Astrocyte (in vitro differentiated cells and primary cell): Measurements from ENCODE around the gene YIPF6.

Experiments
- EZH2 ChIP-seq: IDR thresholded peaks from 2 replicates; pipeline ENCODE4 v1.6.1; 2012; ENCODE audit warnings: mild to moderate bottlenecking, low read length, inconsistent platforms; ENCODE audit not compliant: insufficient read depth
- TF ChIP-seq, protein P1 (sequence below): IDR thresholded peaks from 2 replicates; pipeline ENCODE4 v1.5.1; 2011; ENCODE audit warnings: low read depth, mild to moderate bottlenecking, inconsistent platforms, low read length, moderate library complexity; ENCODE audit not compliant: insufficient read depth

DNA sequence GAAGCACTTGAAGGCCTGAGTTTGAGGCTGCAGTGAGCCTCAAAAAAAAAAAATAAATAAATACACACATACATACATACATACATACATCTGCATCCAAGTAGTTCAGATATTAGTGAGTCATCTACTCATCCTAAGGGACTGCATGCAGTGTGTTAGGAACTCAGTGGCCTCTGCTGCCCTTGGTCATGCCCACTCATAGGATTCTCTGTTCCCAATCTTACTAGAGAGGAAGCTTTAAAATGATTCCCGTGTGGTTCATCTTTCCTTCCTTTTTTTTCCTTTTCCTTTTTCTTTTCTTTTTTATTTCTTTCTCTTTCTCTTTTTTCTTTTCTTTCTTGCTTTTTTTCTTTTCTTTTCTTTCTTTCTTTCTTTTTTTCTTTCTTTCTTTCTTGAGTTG, 10.9 kb upstream of the YIPF6 start:
- TF ChIP-seq, protein P1, sequence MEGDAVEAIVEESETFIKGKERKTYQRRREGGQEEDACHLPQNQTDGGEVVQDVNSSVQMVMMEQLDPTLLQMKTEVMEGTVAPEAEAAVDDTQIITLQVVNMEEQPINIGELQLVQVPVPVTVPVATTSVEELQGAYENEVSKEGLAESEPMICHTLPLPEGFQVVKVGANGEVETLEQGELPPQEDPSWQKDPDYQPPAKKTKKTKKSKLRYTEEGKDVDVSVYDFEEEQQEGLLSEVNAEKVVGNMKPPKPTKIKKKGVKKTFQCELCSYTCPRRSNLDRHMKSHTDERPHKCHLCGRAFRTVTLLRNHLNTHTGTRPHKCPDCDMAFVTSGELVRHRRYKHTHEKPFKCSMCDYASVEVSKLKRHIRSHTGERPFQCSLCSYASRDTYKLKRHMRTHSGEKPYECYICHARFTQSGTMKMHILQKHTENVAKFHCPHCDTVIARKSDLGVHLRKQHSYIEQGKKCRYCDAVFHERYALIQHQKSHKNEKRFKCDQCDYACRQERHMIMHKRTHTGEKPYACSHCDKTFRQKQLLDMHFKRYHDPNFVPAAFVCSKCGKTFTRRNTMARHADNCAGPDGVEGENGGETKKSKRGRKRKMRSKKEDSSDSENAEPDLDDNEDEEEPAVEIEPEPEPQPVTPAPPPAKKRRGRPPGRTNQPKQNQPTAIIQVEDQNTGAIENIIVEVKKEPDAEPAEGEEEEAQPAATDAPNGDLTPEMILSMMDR, result no peak
- no peak for TF ChIP-seq EZH2
